Tibial nerve (tissue), 4 donors: ENCODE results near the gene HLA-E.
"Not testable (repeated sequence)": the region's sequence is repeated elsewhere in the genome, so short reads cannot be mapped to it uniquely, and the experiment has no call there.

Source experiments
- CTCF ChIP-seq, 5 experiments: fragments of 200-600 bp in 3 of 5; fragments of 450-650 bp in 2 of 5; sonication (generic) in 3 of 5; IDR thresholded peaks; one replicate each; pipeline ENCODE4 v1.5.1; 2016 to 2019; ENCODE audit warnings: antibody characterized with exemption in 5 of 5, mild to moderate bottlenecking in 3 of 5, moderate library complexity in 2 of 5
- EP300 ChIP-seq, 2 donors: sonication (generic); formaldehyde crosslinking; IDR thresholded peaks; one replicate each; pipeline ENCODE4 v1.6.1; 2017; ENCODE audit warnings: antibody characterized with exemption in 2 of 2, mild to moderate bottlenecking in 1 of 2
- POLR2A ChIP-seq, 2 donors: fragments of 450-650 bp; IDR thresholded peaks; one replicate each; pipeline ENCODE4 v1.6.1; 2017; ENCODE audit warnings: antibody characterized with exemption in 2 of 2, mild to moderate bottlenecking in 2 of 2, moderate library complexity in 2 of 2

GRCh38 chr6:30497261-30497599 is 7.9 kb downstream of the HLA-E start:
- not testable (repeated sequence) for TF ChIP-seq POLR2A, CTCF, EP300 (IDR thresholded peaks at IDR 0.05)
